Measurements from ENCODE around the gene CTNS. TPM values are rescaled to one million over a fixed set of nuclear protein-coding genes. Genes with fewer than 3 reads are reported as not detected.
A peak's percentile ranks its signal among the peaks of the same experiment; 100 is the strongest.

Gene CTNS
- total RNA-seq, 1 donor, result 25.9 TPM

- no peak for TF ChIP-seq CTCF (IDR thresholded peaks at IDR 0.05; ENCODE audit: insufficient read depth, low read depth, low read length)
- no peak for DNase-seq (ENCODE audit: low read depth)
- H3K4me3 ChIP-seq (ENCODE audit: low read depth, low read length), result no peak overlapping the region
Measured at GRCh38 chr17:3681565-3681964, 45.0 kb downstream of the CTNS start.

GRCh38 chr17:3682033-3682432 is 45.5 kb downstream of the CTNS start:
- H3K4me3 ChIP-seq (ENCODE audit: low read depth, low read length), result no peak overlapping the region
- TF ChIP-seq CTCF (IDR thresholded peaks at IDR 0.05; ENCODE audit: insufficient read depth, low read depth, low read length), result no peak
- DNase-seq (ENCODE audit: low read depth), result no peak

GRCh38 chr17:3683054-3683511 is 46.5 kb downstream of the CTNS start:
- TF ChIP-seq CTCF (IDR thresholded peaks at IDR 0.05; ENCODE audit: insufficient read depth, low read depth, low read length), result peak; percentile 99
- peak; percentile 28 for DNase-seq (ENCODE audit: low read depth)
- no peak overlapping the region for H3K4me3 ChIP-seq (ENCODE audit: low read depth, low read length)

GRCh38 chr17:3685174-3685573 is 48.6 kb downstream of the CTNS start:
- no peak for DNase-seq (ENCODE audit: low read depth)

GRCh38 chr17:3688027-3688553 is 51.5 kb downstream of the CTNS start:
- DNase-seq (ENCODE audit: low read depth), result no peak
- no peak for TF ChIP-seq CTCF (IDR thresholded peaks at IDR 0.05; ENCODE audit: insufficient read depth, low read depth, low read length)

More at GRCh38 chr17:3685174-3685573, 48.6 kb downstream of the CTNS start:
- H3K4me3 ChIP-seq (ENCODE audit: low read depth, low read length), result no peak overlapping the region
- no peak for TF ChIP-seq CTCF (IDR thresholded peaks at IDR 0.05; ENCODE audit: insufficient read depth, low read depth, low read length)

GRCh38 chr17:3688852-3689261 is 52.3 kb downstream of the CTNS start:
- DNase-seq (ENCODE audit: low read depth), result no peak

More at GRCh38 chr17:3688027-3688553, 51.5 kb downstream of the CTNS start:
- H3K4me3 ChIP-seq (ENCODE audit: low read depth, low read length), result no peak overlapping the region

More at GRCh38 chr17:3688852-3689261, 52.3 kb downstream of the CTNS start:
- H3K4me3 ChIP-seq (ENCODE audit: low read depth, low read length), result no peak overlapping the region
- TF ChIP-seq CTCF (IDR thresholded peaks at IDR 0.05; ENCODE audit: insufficient read depth, low read depth, low read length), result no peak
